Measurements from ENCODE around the gene CTAG1B.

DNA sequence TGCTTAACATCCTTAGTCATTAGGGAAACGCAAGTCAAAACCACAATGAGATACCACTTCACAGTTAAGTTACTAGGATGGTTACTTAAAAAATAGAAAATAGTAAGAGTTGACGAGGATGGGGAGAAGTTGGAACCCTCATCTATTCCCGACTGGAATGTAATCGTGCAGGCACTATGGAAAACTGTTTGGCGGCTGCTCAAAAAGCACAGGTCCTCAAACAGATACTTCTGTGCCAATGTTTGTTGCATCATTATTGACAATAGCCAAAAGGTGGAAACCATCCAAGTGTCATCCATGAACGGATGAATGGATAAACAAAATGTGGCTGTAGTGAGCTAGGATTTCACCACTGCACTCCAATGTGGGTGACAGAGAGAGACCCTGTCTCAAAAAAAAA lies 11.7 kb downstream of the CTAG1B start:
- TF ChIP-seq POLR2AphosphoS5 (IDR thresholded peaks at IDR 0.05; ENCODE audit: low read depth, low read length): no peak
- TF ChIP-seq REST (IDR thresholded peaks at IDR 0.05; ENCODE audit: insufficient read depth in 1 of 2, low read depth in 2 of 2, low read length in 2 of 2): no peak
- no peak for TF ChIP-seq FOXP2 (optimal IDR thresholded peaks at IDR 0.05; ENCODE audit: borderline replicate concordance, extremely low read depth, extremely low read length, insufficient read depth)
